NCI-H2107 treated with DMSO at 0.1 percent for 48 hours (cell line): ENCODE results near the gene REN.

ENCODE experiments used
- DNase-seq: peaks from one replicate; lab custom pipeline; 2025; ENCODE audit not compliant: unreplicated experiment; lab: John Stamatoyannopoulos, UW

Gene REN

DNA sequence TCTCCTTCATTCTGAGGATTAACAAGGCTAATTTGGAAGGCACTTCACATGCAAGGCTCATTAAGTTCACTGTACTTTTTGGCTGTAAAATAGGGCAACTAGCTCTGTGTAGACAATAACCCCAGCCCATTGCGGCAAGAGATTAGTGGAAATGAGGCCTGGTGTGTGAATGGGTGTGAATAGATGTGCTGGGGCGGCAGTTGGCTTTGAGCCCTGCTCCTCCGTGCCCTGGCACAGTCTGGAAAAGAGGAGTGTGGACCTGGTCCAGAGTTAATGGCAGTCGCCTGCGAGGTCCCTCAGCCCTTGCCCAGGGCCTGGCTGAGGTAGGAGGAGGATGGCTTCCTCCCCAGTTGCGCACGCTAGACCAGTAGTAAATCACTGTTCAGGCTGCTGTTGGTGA lies 25.3 kb upstream of the REN start:
- peak; percentile 58 for DNase-seq

GRCh38 chr1:204190212-204191211 lies 24.4 kb upstream of the REN start:
- peak; percentile 55 for DNase-seq

DNA sequence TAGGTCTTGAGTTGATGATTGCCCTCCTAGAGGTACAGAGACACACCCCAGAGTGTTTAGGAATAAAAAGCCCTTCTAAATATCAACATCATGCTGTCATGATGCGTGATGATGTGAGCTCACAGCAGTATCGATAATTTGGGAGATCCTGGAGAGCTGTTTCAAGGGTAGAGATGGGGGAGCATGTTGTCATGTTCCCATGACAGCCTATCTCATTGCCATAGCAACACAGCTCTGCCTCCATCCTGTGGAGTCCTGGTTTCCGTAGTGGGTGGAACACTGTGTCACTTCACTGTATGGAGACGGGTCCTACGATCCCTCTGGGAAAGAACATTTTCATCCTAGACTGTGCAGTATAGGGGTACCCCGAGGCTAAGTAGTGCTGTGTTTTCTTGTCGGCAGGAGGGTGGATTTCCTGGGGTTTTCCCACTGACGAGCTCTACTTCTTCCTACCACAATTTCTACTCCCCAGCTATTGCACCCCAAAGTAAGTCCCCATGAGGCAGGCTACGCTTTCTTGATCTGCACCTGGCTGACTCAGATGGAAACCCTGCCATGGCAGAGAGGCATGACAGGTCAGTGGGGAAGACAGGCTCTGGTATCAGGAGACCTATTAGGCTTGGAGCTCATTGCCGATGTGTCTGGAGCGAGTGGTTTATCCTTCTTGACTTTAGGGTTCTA lies 23.0 kb upstream of the REN start:
- DNase-seq, result no peak

DNA sequence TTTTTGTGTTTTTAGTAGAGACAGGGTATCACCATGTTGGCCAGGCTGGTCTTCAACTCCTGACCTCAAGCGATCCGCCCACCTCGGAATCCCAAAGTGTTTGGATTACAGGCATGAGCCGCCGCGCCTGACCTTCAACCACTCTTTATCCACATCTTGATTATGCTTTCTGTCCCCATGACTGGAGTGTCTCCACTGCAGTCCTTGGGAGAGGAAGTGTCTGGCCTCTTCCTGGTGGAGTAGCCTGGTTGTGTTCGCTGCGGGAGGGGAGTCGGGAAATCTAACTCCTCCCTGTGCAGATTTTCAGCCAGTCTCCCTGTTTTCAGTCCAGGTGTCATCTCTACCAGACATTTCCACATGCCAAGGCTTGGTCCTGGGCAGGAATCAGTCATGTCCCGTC lies 20.5 kb upstream of the REN start:
- no peak for DNase-seq

GRCh38 chr1:204181116-204181515 lies 15.0 kb upstream of the REN start:
- DNase-seq, result no peak

DNA sequence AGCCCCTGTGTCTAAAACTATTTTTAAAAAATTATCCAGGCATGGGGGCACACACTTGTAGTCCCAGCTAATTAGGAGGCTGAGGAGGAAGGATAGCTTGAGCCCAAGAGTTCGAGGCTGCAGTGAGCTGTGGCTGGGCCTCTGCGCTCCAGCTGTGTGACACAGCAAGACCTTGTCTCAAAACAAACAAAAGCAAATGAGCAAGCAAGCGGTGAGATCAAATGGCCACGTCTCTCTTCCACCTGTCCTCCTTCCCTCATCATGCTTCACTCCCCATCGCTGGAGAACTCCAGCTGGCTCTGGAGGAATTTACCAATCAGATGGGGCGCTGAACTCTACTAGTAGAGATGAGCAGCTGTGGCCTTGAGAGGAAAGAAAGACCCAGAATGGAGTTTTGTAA lies 14.0 kb upstream of the REN start:
- no peak for DNase-seq

GRCh38 chr1:204178487-204179281 lies 12.5 kb upstream of the REN start:
- DNase-seq, result no peak

DNA sequence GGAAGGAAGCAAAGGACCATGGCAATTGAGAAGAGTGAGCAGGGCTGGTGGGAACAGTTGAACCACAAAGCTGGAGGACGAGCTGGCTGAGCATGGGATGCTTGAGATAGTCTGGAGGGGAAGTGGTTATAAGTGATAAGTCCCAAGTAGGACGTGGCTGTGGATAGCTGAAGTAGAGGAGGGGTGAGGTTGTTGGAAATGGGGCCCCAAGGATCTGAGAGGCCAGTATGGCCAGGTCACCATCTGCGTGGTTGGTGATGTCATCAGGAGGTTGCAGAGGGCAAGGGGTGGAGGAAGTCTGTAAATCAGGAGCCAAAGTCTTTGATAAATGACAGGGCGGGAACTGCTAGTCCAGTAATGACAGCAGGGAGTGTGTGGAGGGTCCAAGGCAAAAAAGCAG lies 11.0 kb upstream of the REN start:
- DNase-seq, result no peak

GRCh38 chr1:204176049-204176448 lies 9.9 kb upstream of the REN start:
- no peak for DNase-seq

- no peak for DNase-seq
Measured at GRCh38 chr1:204174958-204175357, 8.8 kb upstream of the REN start.

GRCh38 chr1:204172404-204173029 lies 6.4 kb upstream of the REN start:
- no peak for DNase-seq

- DNase-seq, result no peak
Measured at GRCh38 chr1:204171751-204172178, 5.6 kb upstream of the REN start.

DNA sequence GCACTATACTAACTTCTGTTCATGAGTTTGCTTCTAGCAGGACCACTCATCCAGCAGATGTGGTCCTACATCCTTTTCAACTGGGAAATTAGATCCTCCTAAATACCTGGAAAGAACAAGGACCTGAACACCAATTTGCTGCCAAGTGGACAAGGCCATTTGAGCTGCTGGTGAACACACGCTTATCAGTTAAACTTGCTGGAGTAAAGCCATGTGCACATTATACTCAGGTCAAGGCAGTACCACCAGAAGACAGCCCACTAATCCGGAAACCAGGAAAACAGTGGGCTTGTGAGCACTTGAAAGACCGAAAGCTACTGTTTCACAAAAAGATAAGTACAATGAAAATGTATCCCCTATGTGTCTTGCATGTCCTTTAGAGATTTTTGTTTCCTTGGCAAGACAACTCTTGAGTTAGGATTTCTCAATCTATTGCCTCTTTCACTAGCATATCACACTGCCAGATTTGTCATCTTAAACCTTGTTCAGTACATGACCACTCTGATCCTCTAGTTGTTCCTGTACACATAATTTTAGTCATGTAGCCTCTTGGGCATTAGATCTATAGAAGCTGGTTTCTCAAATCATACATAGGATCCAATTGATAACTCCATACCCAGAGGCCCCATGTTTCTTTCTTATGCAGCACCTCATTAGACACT lies 4.5 kb upstream of the REN start:
- no peak for DNase-seq

GRCh38 chr1:204169858-204170257 lies 3.7 kb upstream of the REN start:
- no peak for DNase-seq

DNA sequence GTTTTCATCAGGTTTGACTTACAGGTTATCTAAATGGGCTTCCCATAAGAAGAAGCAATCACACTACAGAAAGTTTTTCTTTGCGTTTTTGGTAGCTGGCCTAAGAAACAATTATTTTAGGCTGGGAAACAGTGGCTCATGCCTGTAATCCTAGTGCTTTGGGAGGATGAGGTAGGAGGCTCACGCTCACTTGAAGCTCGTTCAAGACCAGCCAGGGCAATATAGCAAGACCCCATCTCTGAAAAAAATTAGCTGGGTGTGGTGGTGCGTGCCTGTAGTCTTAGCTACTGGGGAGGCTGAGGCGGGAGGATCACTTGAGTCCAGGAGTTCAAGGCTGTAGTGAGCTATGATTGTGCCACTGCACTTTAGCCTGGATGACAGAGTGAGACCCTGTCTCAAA lies 1.6 kb upstream of the REN start:
- DNase-seq, result no peak

DNA sequence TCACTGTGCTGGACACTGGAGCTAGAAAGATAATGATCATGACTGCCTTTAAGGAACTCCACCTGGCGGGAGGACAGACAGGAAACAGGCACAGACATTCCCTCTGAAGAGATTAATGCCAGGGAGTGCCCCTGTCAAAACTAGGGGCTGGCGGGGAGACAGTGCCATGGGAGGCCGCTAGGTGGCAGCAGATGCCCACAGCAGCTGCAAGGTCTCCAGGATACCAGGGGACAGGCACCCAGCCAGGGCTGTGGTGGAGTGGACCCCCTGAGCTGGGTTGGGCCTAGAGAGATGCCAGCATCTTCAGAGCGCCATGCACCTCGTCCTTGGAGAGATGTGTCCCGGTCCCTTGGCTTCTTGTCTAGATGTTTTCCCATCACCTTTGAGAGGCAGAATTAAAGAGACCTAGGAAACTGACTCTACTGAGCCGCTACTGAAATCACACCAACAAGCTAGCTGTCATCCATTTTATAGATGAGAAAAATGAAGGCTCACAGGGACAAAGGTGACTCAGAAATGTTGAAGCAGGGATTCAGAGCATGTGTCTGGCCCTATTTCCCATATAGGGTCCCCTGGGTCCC lies 3.6 kb downstream of the REN start:
- peak; percentile 87 for DNase-seq

GRCh38 chr1:204161609-204162493 lies 4.3 kb downstream of the REN start:
- DNase-seq, result no peak

- no peak for DNase-seq
Measured at GRCh38 chr1:204157962-204158361, 8.2 kb downstream of the REN start.

GRCh38 chr1:204155881-204156280 lies 10.3 kb downstream of the REN start:
- DNase-seq, result no peak
